Daoy (cell line): ENCODE data around the gene IGFN1. TPM values are rescaled to one million over a fixed set of nuclear protein-coding genes. Genes with fewer than 3 reads are reported as not detected.
A peak's percentile ranks its signal among the peaks of the same experiment; 100 is the strongest.
"Not testable (repeated sequence)": the region's sequence is repeated elsewhere in the genome, so short reads cannot be mapped to it uniquely, and the experiment has no call there.

Experiments
- DNase-seq: peaks from one replicate; pipeline ENCODE4 v3.0.0-alpha.2; 2015; ENCODE audit warnings: low read depth
- total RNA-seq: library from RNA; depleted of rRNA; stranded (reverse); fragments of >200 nt; shearing (Covaris generic); gene quantifications from 2 replicates; pipeline ENCODE4 v1.2.3, GENCODE V29; 2014

IGFN1 gene
- total RNA-seq, 1 experiment from 2014 or later: 0.51 TPM

GRCh38 chr1:201217851-201218250, 27.2 kb downstream of the IGFN1 start:
- no peak for DNase-seq

- no peak for DNase-seq
These were observed 27.8 kb downstream of the IGFN1 start for GRCh38 chr1:201218409-201218808.

GRCh38 chr1:201219481-201220387, 29.1 kb downstream of the IGFN1 start:
- DNase-seq: no peak

- no peak for DNase-seq
These were observed 29.7 kb downstream of the IGFN1 start for GRCh38 chr1:201220388-201220715.

GRCh38 chr1:201221201-201221846, 30.7 kb downstream of the IGFN1 start:
- DNase-seq: no peak

- DNase-seq: no peak
These were observed 31.5 kb downstream of the IGFN1 start for GRCh38 chr1:201222125-201222524.

GRCh38 chr1:201223852-201224665, 33.4 kb downstream of the IGFN1 start:
- no peak for DNase-seq

GRCh38 chr1:201224666-201225370, 34.2 kb downstream of the IGFN1 start:
- DNase-seq: no peak

GRCh38 chr1:201226178-201226514, 35.5 kb downstream of the IGFN1 start:
- DNase-seq: no peak

GRCh38 chr1:201226859-201227488, 36.4 kb downstream of the IGFN1 start:
- no peak for DNase-seq

GRCh38 chr1:201228011-201228983, 37.7 kb downstream of the IGFN1 start:
- no peak for DNase-seq

- DNase-seq: no peak
These were observed 38.5 kb downstream of the IGFN1 start for GRCh38 chr1:201229095-201229494.

- peak; percentile 56 for DNase-seq
These were observed 39.4 kb downstream of the IGFN1 start for GRCh38 chr1:201229771-201230635.

GRCh38 chr1:201230676-201231075, 40.1 kb downstream of the IGFN1 start:
- no peak for DNase-seq

- DNase-seq: not testable (repeated sequence)
These were observed 49.0 kb downstream of the IGFN1 start for GRCh38 chr1:201239646-201240045.

GRCh38 chr1:201240171-201240570, 49.5 kb downstream of the IGFN1 start:
- no peak for DNase-seq

GRCh38 chr1:201241736-201242135, 51.1 kb downstream of the IGFN1 start:
- no peak for DNase-seq

GRCh38 chr1:201245082-201245481, 54.5 kb downstream of the IGFN1 start:
- no peak for DNase-seq
